ENCODE results near the gene HRG. TPM values are rescaled to one million over a fixed set of nuclear protein-coding genes. Genes with fewer than 3 reads are reported as not detected.

HRG gene
- total and polyA plus RNA-seq, 2 of the 8 experiments (the other 6 are each of a cell fraction or from before 2014, with no cell fraction given), result 0.03 to 0.15 TPM

- TF ChIP-seq, protein P1, sequence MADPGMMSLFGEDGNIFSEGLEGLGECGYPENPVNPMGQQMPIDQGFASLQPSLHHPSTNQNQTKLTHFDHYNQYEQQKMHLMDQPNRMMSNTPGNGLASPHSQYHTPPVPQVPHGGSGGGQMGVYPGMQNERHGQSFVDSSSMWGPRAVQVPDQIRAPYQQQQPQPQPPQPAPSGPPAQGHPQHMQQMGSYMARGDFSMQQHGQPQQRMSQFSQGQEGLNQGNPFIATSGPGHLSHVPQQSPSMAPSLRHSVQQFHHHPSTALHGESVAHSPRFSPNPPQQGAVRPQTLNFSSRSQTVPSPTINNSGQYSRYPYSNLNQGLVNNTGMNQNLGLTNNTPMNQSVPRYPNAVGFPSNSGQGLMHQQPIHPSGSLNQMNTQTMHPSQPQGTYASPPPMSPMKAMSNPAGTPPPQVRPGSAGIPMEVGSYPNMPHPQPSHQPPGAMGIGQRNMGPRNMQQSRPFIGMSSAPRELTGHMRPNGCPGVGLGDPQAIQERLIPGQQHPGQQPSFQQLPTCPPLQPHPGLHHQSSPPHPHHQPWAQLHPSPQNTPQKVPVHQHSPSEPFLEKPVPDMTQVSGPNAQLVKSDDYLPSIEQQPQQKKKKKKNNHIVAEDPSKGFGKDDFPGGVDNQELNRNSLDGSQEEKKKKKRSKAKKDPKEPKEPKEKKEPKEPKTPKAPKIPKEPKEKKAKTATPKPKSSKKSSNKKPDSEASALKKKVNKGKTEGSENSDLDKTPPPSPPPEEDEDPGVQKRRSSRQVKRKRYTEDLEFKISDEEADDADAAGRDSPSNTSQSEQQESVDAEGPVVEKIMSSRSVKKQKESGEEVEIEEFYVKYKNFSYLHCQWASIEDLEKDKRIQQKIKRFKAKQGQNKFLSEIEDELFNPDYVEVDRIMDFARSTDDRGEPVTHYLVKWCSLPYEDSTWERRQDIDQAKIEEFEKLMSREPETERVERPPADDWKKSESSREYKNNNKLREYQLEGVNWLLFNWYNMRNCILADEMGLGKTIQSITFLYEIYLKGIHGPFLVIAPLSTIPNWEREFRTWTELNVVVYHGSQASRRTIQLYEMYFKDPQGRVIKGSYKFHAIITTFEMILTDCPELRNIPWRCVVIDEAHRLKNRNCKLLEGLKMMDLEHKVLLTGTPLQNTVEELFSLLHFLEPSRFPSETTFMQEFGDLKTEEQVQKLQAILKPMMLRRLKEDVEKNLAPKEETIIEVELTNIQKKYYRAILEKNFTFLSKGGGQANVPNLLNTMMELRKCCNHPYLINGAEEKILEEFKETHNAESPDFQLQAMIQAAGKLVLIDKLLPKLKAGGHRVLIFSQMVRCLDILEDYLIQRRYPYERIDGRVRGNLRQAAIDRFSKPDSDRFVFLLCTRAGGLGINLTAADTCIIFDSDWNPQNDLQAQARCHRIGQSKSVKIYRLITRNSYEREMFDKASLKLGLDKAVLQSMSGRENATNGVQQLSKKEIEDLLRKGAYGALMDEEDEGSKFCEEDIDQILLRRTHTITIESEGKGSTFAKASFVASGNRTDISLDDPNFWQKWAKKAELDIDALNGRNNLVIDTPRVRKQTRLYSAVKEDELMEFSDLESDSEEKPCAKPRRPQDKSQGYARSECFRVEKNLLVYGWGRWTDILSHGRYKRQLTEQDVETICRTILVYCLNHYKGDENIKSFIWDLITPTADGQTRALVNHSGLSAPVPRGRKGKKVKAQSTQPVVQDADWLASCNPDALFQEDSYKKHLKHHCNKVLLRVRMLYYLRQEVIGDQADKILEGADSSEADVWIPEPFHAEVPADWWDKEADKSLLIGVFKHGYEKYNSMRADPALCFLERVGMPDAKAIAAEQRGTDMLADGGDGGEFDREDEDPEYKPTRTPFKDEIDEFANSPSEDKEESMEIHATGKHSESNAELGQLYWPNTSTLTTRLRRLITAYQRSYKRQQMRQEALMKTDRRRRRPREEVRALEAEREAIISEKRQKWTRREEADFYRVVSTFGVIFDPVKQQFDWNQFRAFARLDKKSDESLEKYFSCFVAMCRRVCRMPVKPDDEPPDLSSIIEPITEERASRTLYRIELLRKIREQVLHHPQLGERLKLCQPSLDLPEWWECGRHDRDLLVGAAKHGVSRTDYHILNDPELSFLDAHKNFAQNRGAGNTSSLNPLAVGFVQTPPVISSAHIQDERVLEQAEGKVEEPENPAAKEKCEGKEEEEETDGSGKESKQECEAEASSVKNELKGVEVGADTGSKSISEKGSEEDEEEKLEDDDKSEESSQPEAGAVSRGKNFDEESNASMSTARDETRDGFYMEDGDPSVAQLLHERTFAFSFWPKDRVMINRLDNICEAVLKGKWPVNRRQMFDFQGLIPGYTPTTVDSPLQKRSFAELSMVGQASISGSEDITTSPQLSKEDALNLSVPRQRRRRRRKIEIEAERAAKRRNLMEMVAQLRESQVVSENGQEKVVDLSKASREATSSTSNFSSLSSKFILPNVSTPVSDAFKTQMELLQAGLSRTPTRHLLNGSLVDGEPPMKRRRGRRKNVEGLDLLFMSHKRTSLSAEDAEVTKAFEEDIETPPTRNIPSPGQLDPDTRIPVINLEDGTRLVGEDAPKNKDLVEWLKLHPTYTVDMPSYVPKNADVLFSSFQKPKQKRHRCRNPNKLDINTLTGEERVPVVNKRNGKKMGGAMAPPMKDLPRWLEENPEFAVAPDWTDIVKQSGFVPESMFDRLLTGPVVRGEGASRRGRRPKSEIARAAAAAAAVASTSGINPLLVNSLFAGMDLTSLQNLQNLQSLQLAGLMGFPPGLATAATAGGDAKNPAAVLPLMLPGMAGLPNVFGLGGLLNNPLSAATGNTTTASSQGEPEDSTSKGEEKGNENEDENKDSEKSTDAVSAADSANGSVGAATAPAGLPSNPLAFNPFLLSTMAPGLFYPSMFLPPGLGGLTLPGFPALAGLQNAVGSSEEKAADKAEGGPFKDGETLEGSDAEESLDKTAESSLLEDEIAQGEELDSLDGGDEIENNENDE (IDR thresholded peaks at IDR 0.05; ENCODE audit: insufficient replicate concordance, low read length), result no peak
- TF ChIP-seq JUND (IDR thresholded peaks at IDR 0.05; ENCODE audit: low read length) (no peak), RBBP5 (IDR thresholded peaks at IDR 0.05; ENCODE audit: borderline replicate concordance, low read depth, low read length) (no peak), SAP30 (IDR thresholded peaks at IDR 0.05; ENCODE audit: insufficient read depth, insufficient replicate concordance, low read length) (no peak), TEAD4 (IDR thresholded peaks at IDR 0.05; ENCODE audit: low read depth, low read length) (no peak), RAD21 (IDR thresholded peaks at IDR 0.05 in 1 of 2, conservative IDR thresholded peaks at IDR 0.05 in 1 of 2; ENCODE audit: low read depth in 2 of 2, low read length in 2 of 2) (no peak), ATF3 (IDR thresholded peaks at IDR 0.05; ENCODE audit: insufficient read depth, low read depth, low read length) (no peak), CTBP2 (IDR thresholded peaks at IDR 0.05; ENCODE audit: borderline replicate concordance, insufficient read depth, insufficient read length, low read length) (no peak), BCL11A (IDR thresholded peaks at IDR 0.05; ENCODE audit: low read depth in 2 of 2, low read length in 2 of 2) (no peak), SIX5 (IDR thresholded peaks at IDR 0.05; ENCODE audit: low read depth, low read length) (no peak), CREB1 (IDR thresholded peaks at IDR 0.05) (no peak)
Observed at GRCh38 chr3:186636536-186636935, 29.3 kb upstream of the HRG start (continued).
